COR-L47 (cell line): ENCODE results near the gene CEACAM21.

Experiments used
- DNase-seq: peaks from one replicate; lab custom pipeline; 2025; lab: John Stamatoyannopoulos, UW

Gene CEACAM21

DNA sequence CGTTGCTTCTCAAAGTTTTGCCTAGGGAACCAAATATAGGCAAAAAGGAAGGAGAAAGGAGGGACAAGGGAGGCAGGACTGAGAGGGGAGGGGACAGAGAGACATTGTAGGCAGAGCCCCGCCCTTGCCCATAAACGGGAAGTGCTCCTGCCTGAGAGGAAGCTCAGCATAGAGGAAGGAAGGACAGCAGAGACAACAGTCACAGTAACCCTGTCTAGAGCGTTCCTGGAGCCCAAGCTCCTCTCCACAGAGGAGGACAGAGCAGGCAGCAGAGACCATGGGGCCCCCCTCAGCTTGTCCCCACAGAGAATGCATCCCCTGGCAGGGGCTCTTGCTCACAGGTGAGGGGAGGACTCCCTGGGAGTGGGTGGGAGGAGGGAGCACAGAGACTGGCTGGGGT lies at the start of gene CEACAM21:
Gene CEACAM21, plus strand, starts transcription at position 169 of the 400 bp plus-strand sequence. Its CDS starts 109 bp downstream, at position 278.
- DNase-seq = no peak

DNA sequence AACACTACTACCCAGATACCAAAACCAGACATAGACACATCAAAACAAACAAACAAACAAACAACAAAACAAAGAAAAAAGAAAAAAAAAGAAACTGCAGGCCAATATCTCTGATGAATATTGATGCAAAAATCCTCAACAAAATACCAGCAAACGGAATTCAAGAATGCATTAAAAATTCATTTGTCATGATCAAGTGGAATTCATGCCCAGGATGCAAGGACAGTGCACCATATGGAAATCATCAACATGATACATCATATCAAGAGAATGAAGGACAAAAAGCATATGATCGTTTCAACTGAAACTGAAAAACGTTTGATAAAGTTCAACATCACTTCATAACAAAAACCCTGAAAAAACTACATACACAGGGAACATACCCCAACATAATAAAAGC lies 48.9 kb upstream of the CEACAM21 start:
- no peak for DNase-seq

DNA sequence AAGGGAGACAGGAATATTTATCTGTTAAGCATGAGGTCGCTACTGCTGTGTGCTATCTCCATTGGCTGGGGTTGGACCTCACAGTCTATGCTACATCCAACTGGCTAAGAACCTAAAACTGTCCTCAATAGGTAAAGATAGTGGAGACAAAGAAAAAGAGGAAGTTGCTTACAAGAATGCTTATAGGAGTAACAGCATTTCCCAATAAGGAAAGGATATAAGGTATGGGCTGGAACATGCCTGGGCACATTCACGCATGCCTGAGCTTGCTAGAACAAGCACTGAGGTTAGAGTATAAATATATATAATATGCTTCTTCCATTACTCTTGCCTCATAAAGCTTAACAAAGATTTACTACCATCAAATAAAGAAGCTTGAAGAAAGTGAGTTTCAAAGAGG lies 47.9 kb upstream of the CEACAM21 start:
- no peak for DNase-seq

DNA sequence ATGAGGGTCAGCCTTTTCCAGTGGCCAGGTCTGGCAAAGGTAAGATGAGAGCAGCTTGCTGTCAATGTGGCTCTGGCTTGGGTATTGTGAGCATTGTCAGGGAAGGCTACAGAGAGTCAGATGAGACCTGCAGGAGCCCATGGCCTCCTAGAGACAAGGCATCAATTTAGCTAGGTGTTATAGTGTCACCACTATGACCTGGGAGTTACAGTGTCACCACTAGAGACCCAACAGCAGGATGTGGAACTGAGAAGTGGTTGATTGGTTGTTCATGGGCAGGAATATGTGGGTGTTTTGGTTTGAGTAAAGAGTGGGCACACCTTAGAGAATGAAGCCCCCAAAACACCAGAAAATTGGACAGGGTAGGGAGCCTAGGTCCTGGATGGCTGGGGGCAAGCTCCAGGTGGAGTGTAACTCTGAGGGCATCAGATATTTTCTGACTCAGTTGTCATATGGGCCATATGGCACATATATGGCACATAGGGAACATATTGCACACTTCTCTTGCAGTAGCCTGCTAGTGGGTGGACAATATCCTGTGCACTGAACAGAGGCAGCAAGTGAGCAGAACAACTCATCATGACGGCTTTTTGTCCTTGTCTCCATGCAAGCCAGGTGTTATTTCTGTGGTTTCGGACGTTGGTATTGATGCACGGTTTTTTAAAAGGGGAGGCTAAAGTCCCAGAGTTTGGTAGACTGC lies 46.3 kb upstream of the CEACAM21 start:
- no peak for DNase-seq

DNA sequence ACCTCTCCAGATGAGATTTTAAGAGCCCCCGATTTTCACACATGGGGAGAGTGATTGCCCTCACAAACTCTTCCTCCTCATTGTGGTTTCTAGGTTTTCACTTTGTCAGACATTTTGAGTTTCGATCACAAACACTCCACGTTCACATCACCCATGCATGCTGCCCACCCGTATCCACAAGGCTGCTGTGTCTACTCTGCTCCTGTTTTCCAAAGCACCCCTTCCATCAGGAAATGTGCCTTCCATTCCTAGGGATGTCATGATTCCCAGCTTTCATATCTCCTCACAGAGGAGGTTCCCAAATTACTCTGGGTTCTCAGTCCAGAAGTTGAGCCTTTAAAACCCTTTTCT lies 45.8 kb upstream of the CEACAM21 start:
- no peak for DNase-seq

DNA sequence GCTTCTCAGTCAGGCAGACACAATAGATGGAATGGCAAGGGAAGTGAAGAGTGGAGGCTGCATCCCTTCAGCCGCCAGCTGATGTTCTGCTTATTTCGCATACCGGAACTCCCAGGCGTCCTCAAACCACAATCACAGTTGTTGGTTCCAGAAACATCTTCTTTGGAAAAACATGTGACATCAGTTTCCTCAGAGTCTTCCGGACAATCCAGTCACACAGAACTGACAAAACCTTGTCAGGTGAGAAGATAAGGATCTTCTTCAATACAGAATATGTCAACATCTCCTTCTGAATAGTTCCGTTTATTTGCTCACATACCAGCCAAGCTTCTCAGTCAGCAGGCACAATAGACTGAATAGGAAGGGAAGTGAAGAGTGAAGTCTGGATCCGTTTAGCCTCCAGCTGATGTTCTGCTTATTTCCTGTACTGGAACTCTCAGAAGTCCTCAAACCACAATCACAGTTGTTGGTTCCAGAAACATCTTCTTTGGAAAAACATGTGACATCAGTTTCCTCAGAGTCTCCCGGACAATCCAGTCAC lies 45.1 kb upstream of the CEACAM21 start:
- DNase-seq = no peak

DNA sequence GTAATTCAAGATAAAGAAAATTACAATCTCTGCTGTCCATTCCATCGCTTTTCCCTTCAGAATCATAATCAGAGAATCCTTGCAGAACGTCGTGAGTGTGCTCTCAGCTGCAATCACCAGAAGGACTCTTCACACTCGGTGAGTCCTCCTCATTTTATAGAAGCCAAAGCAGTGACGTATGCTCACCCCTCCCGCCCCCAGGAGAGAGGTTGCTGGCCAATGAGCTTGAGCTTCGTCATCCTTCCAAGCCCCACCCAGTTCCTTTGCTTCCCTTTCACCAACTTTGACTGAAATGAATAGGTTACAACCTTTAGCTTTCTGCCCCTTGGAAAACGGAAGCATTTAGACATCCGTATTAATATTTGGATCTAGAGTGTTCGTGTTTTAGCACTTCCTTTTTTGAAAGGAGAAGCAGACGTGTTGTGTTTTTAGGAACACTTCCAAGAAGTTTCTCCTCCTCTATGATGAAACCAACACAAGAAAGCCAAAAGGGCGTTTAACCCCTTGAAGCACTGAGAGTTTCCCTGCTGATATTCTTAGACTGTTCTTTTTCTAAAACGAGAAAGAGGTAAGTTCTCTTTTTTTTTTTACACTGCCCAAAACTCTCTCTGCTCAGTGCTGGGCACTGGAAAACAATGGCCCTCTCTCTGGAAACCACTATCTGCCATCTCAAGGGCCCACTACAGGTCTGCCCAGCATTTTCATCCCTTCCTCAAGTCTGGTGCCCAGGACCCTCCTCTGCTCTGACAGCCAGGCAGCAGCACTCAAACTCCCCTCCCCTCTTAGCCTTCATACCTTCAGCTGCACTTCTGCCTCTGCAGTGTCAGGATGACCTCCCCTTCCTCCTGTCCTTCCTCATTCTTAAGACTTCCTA lies 44.3 kb upstream of the CEACAM21 start:
- DNase-seq = no peak

DNA sequence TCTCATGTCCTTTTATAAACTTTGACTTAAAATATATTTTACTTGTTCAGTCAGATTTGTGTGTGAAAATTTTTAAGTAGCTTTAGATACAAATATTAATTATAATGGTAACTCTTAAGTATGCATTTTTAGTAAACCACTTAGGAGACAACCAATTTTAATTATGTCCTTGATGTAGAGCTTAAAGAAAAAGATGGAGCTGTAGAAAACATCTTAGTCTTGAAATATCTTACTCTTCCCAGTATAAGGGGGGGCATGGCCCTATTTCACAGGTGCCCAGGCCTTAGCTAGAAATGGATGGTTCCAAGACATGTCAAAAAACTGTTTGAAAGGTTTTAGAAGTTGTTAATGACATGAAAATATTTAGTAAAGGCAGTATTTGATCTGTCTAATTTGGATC lies 43.4 kb upstream of the CEACAM21 start:
- DNase-seq = no peak

DNA sequence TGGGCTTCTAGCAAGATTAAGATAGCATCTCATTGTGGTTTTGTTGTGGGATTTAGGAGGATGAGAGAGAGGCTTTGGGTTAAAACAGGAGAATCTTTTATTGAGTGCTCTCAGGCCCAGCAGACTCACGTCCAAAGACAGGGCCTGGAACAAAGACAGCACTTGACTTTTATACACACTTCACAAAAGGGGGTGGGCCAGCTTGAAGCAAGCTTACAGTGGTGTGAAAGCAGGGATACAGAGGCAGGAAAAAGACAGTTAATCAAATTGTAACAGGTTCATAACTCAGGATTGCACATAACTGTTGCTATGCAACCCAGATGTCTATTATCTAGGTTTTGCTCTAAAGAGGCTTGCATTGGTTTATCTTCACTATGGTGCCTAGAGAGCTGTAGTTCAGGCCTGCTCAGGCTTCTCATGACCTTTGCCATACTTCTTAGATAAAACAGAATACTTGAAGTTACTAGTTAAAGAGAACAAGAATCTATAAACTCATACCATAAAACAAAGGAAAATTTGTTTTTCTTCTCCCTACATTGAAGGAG lies 42.2 kb upstream of the CEACAM21 start:
- DNase-seq = no peak

DNA sequence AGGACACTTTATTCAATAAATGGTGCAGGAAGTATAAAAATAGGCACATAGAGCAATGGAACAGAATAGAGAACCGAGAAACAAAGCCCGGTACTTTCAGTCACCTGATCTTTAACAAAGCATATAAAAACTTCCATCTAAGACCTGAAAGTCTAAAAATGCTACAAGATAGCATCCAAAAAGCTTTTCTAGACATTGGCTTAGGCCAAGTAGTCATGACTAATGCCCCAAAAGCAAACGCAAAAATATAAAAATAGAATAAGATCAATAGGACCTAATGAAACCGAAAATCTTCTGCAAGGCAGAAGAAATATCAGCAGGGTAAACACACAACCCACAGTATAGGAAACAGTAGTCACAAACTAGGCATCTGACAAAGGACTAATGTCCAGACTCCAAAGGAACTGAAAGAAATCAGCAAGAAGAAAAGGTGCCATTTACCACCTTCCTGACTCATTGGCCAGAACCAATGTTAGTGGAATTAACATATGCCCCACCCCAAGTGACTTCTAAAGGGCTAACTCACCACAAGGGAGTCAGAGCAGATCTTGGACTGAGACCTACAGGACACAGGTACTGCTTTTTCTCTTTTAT lies 40.8 kb upstream of the CEACAM21 start:
- no peak for DNase-seq

DNA sequence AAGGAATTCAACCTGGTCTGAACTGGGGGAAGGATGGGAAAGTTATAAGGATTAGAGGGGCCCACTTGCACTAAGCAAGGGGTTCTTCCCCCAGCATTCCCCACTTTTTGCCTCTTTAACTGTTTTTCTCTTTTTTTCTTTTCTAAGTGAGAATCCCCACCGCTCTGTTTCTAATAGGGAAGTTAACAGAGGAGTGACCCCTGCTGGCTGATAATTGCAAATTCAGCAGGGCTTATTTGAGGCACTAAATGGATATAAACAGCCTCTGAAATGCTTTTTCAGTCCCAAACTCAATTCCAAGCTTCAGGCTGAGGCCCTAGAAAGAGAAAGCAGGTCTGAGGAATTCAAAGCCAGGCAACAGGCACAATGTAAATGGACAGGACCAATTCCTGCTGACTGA lies 38.2 kb upstream of the CEACAM21 start:
- no peak for DNase-seq

DNA sequence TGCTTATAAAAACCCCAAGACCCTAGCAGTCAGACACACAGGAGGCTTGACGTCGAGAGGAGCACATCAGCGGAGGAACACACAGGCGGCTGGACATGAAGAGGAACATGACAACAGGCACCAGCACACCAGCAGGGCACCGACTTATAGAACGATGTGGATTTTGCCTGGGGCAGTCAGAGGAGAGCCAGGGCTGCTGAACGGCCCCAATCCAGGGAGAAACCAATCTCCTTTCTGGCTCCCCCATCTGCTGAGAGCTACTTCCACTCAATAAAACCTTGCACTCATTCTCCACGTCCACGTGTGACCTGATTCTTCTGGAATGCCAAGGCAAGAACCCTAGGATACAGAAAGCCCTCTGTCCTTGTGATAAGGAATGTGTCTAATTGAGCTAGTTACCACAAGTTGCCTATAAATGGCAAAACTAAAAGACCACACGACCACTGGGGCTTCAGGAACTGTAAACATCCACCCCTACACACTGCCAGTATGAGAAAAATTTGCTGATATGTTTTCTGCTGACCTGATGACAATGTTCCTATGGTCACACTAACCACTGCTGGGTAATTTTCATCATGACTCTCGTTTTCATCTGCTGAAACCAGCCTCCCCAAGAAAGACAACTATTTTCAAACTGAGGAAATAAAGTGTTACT lies 35.8 kb upstream of the CEACAM21 start:
- DNase-seq = no peak

DNA sequence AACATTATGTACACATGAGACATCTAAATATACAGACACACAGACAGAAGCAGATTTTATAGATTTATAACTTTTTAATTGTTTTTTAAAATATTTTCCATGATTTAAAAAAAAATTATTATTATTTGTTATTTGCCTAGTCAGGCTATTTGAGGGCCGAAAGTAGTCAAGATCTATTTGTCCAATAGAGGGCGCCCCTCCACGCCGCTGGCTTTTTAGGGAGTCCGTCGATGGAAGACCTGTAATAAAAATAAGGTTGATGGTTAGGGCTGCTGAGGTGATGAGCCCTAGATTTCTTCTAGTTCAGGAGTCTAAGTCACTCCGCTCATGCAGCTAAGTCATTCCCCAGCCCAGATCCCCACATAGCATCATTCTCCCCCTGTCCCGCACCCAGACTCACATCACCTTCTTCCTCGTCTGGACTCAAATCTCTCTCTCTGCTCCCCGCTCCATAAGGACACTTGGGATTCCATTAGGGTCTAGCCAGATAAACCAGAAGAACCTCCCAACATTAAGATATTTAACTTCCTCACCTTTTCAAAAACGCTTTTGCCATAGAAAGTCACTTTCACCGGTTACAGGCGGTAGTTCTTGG lies 33.9 kb upstream of the CEACAM21 start:
- peak; percentile 25 for DNase-seq

DNA sequence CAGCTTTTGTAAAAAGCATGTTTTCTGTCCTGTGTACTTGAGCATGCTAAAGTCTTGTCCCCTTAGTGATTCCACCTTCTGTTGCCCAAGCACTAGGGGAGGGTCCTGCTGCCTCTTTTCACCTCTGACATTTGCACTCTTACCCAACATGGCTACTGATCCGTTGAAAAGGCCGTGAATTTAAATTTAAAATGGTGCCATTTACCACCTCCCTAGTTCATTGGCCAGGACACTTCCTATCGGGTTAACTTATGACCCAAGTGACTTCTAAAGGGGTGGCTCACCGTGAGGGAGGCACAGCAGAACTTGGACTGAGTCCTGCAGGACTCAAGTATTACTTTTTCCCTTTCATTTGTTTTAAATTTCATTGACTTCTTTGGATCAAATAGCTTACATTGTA lies 33.3 kb upstream of the CEACAM21 start:
- DNase-seq = no peak

DNA sequence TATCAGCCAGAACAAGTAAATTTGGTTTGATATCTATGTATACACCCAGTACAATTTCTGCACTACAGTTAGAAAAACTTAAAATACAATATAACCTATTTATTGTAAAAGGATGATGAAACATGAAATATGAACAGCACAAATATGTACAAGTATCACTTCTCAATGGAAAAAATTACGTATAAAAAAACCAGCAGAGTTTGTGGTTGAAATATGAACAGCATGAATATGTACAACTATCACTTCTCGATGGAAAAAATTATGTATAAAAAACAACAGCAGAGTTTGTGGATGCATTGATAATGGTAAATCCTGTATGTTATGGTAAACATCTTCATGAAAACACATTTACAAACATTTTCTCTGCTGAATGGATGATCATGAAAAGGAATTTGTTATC lies 32.4 kb upstream of the CEACAM21 start:
- no peak for DNase-seq

DNA sequence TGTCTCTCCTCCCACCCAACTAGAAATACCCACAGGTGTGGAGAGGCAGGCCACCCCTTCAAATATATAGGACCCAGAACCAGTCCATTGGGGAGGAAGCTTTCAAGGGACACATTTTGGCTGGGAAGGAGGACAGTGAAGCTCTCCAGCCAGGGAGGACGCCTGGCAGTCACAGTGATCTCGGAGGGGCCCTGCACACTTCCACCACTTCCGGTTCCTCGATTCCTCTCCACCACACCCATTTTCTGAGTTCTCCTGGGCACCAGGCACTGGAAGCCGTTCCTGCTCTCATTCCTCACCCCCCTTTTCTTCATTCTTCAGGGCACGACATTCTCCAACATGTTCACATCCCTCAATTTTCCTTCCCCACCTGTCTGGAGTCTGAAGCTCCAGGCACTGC lies 30.4 kb upstream of the CEACAM21 start:
- DNase-seq = no peak

DNA sequence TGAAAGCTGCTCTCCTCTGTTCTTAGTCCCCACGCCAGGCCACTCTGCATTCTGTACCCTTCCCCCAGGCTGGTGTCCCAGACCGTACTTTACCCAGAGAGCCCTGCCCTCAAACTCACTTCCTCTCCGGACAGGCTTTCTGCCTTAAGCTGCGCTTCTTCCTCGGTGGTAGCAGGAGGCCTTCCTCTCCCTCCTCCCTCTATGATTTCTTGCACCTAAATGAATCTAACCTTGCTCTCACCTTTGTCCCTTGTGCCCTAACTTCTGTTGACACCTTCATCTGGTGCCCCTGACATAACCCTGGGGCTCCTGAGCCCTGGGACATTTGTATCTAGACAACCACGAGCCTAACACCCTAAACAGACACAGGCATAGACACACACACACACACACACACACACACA lies 29.6 kb upstream of the CEACAM21 start:
- DNase-seq = no peak

DNA sequence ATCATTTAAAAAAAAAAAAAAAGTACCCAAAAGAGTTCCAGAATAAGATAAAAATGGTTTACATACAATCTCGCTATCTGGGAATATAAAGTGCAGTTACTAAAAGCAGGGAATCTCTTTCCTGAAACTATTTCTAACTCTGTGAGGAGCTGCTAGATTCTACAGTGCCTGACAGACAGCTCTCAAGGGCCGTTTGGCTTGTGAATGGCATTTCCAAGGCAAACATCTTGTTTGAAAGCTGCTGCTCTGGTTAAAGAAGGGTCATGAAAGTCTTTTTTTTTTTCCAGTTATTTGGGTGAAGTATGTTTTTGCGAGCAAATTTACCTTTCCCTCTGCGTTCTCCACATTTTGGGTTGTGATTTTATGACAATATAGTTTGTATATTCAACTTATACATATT lies 29.0 kb upstream of the CEACAM21 start:
- no peak for DNase-seq

DNA sequence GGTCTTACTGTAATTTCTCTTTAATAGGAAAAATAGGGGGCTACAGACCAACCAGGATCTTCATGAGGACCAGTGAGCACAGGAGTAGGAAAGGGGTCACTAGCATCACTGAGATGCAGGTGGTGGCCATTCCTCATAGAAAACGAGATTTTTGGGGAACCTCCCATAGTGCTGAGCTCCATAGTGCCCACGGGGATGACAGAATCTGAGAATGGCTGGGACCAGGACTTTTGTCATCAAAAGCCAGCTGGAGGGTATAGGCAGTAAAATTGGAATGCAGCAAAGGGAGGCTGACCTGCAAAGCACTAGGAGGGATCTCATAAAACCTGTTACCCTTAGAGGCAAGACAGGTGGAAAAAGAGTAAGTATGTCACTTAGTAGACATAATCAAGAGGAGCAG lies 28.4 kb upstream of the CEACAM21 start:
- DNase-seq = no peak

DNA sequence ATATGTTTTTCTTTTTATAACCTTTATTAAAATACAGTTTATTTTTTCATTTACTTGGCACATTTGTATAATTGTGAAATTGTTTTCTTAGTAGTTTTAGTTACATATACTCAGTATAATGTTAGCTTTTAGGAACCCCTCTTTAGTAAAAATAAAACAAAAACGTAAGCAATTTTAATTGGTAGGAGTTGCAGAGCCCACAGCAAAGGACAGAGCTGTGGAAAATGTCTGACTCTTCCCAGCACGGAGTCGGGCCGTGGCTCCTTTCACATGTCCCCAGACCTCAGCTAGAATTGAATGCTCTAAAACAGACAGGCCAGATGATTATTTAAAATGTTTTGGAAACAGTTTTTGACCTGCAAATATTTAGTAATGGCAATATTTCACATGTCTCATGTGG lies 27.9 kb upstream of the CEACAM21 start:
- DNase-seq = no peak

DNA sequence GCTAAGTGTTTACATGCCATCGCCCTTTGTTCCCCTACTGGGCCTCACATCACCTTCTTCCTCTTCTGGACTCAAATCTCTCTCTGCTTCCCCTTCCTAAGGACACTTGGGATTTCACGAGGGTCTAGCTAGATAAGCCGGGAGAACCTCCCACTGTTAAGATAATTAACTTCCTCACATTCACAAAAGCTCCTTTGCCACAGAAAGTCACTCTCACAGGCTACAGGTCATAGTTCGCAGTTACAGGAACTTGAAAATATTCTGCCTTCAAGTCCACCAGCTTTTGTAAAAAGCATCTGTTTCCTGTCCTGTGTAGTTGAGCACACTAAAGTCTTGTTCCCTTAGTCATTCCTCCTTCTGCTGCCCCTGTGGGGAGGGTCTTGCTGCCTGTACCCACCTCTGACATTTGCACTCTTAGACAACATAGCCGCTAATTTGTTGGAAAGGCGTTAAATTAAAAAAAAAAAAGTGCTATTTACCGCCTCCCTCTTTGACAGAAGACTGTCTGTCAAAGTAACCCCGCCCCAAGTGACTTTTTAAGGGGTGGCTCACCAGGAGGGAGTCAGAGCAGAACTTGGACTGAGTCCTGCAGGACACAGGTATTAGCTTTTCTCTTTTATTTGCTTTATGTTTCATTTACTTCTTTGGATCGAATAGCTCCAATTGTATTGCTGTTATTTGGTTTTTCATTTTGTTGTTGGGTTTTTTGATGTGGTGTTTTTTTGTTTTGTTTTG lies 26.8 kb upstream of the CEACAM21 start:
- no peak for DNase-seq
